HepG2 (cell line): ENCODE measurements around the gene CLDN7. TPM values are rescaled to one million over a fixed set of nuclear protein-coding genes. Genes with fewer than 3 reads are reported as not detected.

Experiments
- BHLHE40 ChIP-seq: IDR thresholded peaks from 2 replicates; pipeline ENCODE4 v1.6.1; 2011; ENCODE audit warnings: low read length, improper control_type of control experiment
- BORCS8-MEF2B ChIP-seq: sonication (generic); formaldehyde crosslinking; IDR thresholded peaks from 2 replicates; pipeline ENCODE4 v1.8.0; 2022; ENCODE audit warnings: mild to moderate bottlenecking, missing genetic modification reagents
- CEBPZ ChIP-seq: IDR thresholded peaks from 2 replicates; pipeline ENCODE4 v1.6.1; 2012; ENCODE audit warnings: low read length, improper control_type of control experiment
- CHD4 ChIP-seq: fragments of 200-600 bp; sonication (generic); IDR thresholded peaks from 2 replicates; pipeline ENCODE4 v1.7.0; 2017; ENCODE audit warnings: mild to moderate bottlenecking, low read length, borderline replicate concordance
- FLYWCH1 ChIP-seq: sonication (generic); formaldehyde crosslinking; IDR thresholded peaks from 2 replicates; pipeline ENCODE4 v1.8.1; 2023; ENCODE audit warnings: mild to moderate bottlenecking, missing genetic modification reagents
- MXD3 ChIP-seq: IDR thresholded peaks from 2 replicates; pipeline ENCODE4 v1.6.1; 2016; ENCODE audit warnings: mild to moderate bottlenecking, missing biosample characterization, missing genetic modification reagents
- NKX3-1 ChIP-seq: sonication (generic); formaldehyde crosslinking; IDR thresholded peaks from 2 replicates; pipeline ENCODE4 v1.5.0; 2020; ENCODE audit warnings: missing genetic modification reagents
- SKI ChIP-seq: fragments of 450-650 bp; IDR thresholded peaks from one replicate; pipeline ENCODE4 v1.6.1; 2018; ENCODE audit warnings: mild to moderate bottlenecking; ENCODE audit not compliant: partially characterized antibody
- TRIM24 ChIP-seq: sonication (generic); formaldehyde crosslinking; IDR thresholded peaks from 2 replicates; pipeline ENCODE4 v1.8.0; 2022; ENCODE audit warnings: mild to moderate bottlenecking, missing genetic modification reagents
- XBP1 ChIP-seq: sonication (generic); formaldehyde crosslinking; IDR thresholded peaks from 2 replicates; pipeline ENCODE4 v1.5.0; 2020; ENCODE audit warnings: missing genetic modification reagents
- ZC3H4 ChIP-seq: sonication (generic); formaldehyde crosslinking; IDR thresholded peaks from 2 replicates; pipeline ENCODE4 v1.4.0; 2020; ENCODE audit warnings: missing genetic modification reagents, borderline replicate concordance
- ZFAT ChIP-seq: sonication (generic); formaldehyde crosslinking; conservative IDR thresholded peaks from 2 replicates; pipeline ENCODE4 v1.8.1; 2023; ENCODE audit warnings: missing genetic modification reagents, inconsistent platforms
- ZNF230 ChIP-seq: sonication (generic); formaldehyde crosslinking; IDR thresholded peaks from 2 replicates; pipeline ENCODE4 v1.4.0; 2020; ENCODE audit warnings: mild to moderate bottlenecking, missing genetic modification reagents
- ZNF547 ChIP-seq: sonication (generic); formaldehyde crosslinking; IDR thresholded peaks from 2 replicates; pipeline ENCODE4 v1.5.1; 2020; ENCODE audit warnings: mild to moderate bottlenecking, missing genetic modification reagents
- ZNF737 ChIP-seq: sonication (generic); formaldehyde crosslinking; IDR thresholded peaks from 2 replicates; pipeline ENCODE4 v1.5.0; 2020; ENCODE audit warnings: missing genetic modification reagents, mild to moderate bottlenecking, borderline replicate concordance
- ZSCAN29 ChIP-seq: sonication (generic); formaldehyde crosslinking; conservative IDR thresholded peaks from 2 replicates; pipeline ENCODE4 v1.4.0; 2020; ENCODE audit warnings: mild to moderate bottlenecking, missing genetic modification reagents
- polyA plus RNA-seq, 8 experiments: library from polyadenylated mRNA; depleted of rRNA in 3 of 8; stranded (reverse) in 7 of 8; unstranded in 1 of 8; fragments of >200 nt; fragmentation: Illumina TruSeq in 4 of 8; extraction: Trizol in 4 of 8; gene quantifications; 2 replicates each; pipeline versions ENCODE4 v1.2.1 to v1.2.3, GENCODE V29; 2011 to 2016; ENCODE audit warnings: low read depth in 4 of 8, missing spikeins in 1 of 8, mixed read lengths in 1 of 8; ENCODE audit not compliant: insufficient read depth in 1 of 8
- total RNA-seq, 5 experiments: library from RNA; depleted of rRNA; stranded (reverse); fragments of >200 nt; fragmentation: Illumina TruSeq; extraction: Trizol; gene quantifications; 2 replicates each; pipeline ENCODE4 v1.2.3, GENCODE V29; 2016; ENCODE audit warnings: low read depth in 1 of 5
- TF ChIP-seq, protein P1 (sequence below): sonication (generic); formaldehyde crosslinking; IDR thresholded peaks from 2 replicates; pipeline ENCODE4 v1.4.0; 2020; ENCODE audit warnings: mild to moderate bottlenecking, missing genetic modification reagents
- TF ChIP-seq, protein P2 (sequence below): sonication (generic); formaldehyde crosslinking; IDR thresholded peaks from 2 replicates; pipeline ENCODE4 v1.4.0; 2020; ENCODE audit warnings: missing genetic modification reagents, borderline replicate concordance

The CLDN7 gene
- total and polyA plus RNA-seq, 2 of the 13 experiments (the other 11 are each of a cell fraction or from before 2014, with no cell fraction given), result not detected

DNA sequence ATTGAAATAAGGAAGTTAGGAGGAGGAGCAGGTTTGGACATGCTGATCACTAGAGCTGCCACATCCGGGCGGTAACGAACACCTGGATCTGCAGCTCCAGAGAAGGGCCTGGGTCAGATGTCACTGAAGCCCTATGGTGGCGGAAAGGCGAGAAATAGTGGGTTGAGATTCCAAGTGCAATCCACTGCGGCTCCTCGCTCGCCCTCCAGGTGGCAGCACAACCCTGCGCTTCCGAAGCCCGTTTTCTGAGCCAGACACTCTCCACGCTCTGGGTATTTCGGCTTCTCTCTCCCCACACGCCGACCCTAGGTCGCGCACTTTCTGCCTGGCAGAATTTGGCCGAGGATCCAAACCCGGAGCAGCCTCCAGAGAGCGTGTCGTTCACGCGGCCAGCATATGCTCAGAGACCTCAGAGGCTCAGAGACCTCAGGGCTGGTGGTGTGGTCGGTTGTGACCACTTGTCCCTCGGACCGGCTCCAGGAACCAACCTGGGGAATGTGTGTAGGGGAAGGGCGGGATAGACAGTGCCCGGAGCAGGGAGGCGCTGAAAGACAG is 18.3 kb upstream of the CLDN7 start (continued):
- TF ChIP-seq, protein P1, sequence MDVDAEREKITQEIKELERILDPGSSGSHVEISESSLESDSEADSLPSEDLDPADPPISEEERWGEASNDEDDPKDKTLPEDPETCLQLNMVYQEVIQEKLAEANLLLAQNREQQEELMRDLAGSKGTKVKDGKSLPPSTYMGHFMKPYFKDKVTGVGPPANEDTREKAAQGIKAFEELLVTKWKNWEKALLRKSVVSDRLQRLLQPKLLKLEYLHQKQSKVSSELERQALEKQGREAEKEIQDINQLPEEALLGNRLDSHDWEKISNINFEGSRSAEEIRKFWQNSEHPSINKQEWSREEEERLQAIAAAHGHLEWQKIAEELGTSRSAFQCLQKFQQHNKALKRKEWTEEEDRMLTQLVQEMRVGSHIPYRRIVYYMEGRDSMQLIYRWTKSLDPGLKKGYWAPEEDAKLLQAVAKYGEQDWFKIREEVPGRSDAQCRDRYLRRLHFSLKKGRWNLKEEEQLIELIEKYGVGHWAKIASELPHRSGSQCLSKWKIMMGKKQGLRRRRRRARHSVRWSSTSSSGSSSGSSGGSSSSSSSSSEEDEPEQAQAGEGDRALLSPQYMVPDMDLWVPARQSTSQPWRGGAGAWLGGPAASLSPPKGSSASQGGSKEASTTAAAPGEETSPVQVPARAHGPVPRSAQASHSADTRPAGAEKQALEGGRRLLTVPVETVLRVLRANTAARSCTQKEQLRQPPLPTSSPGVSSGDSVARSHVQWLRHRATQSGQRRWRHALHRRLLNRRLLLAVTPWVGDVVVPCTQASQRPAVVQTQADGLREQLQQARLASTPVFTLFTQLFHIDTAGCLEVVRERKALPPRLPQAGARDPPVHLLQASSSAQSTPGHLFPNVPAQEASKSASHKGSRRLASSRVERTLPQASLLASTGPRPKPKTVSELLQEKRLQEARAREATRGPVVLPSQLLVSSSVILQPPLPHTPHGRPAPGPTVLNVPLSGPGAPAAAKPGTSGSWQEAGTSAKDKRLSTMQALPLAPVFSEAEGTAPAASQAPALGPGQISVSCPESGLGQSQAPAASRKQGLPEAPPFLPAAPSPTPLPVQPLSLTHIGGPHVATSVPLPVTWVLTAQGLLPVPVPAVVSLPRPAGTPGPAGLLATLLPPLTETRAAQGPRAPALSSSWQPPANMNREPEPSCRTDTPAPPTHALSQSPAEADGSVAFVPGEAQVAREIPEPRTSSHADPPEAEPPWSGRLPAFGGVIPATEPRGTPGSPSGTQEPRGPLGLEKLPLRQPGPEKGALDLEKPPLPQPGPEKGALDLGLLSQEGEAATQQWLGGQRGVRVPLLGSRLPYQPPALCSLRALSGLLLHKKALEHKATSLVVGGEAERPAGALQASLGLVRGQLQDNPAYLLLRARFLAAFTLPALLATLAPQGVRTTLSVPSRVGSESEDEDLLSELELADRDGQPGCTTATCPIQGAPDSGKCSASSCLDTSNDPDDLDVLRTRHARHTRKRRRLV (CRISPR knock-in tag), result peak; percentile 51; the same call in 1 of the 2 replicates
- TF ChIP-seq FLYWCH1, result no peak
- no peak for TF ChIP-seq ZFAT (CRISPR knock-in tag)
- TF ChIP-seq BHLHE40, result no peak; the same call in 1 of the 2 replicates
- TF ChIP-seq, protein P2, sequence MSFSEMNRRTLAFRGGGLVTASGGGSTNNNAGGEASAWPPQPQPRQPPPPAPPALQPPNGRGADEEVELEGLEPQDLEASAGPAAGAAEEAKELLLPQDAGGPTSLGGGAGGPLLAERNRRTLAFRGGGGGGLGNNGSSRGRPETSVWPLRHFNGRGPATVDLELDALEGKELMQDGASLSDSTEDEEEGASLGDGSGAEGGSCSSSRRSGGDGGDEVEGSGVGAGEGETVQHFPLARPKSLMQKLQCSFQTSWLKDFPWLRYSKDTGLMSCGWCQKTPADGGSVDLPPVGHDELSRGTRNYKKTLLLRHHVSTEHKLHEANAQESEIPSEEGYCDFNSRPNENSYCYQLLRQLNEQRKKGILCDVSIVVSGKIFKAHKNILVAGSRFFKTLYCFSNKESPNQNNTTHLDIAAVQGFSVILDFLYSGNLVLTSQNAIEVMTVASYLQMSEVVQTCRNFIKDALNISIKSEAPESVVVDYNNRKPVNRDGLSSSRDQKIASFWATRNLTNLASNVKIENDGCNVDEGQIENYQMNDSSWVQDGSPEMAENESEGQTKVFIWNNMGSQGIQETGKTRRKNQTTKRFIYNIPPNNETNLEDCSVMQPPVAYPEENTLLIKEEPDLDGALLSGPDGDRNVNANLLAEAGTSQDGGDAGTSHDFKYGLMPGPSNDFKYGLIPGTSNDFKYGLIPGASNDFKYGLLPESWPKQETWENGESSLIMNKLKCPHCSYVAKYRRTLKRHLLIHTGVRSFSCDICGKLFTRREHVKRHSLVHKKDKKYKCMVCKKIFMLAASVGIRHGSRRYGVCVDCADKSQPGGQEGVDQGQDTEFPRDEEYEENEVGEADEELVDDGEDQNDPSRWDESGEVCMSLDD (CRISPR knock-in tag), result no peak
- TF ChIP-seq SKI, result peak; percentile 71
- no peak for TF ChIP-seq TRIM24 (CRISPR knock-in tag)
- TF ChIP-seq ZNF230, result no peak; the same call in 1 of the 2 replicates
- no peak for TF ChIP-seq CEBPZ
- TF ChIP-seq XBP1 (CRISPR knock-in tag), result no peak
- no peak for TF ChIP-seq CHD4
- TF ChIP-seq ZC3H4 (CRISPR knock-in tag), result 0 out of 2 replicates have a peak, but pooled peaks have one; percentile 25
- TF ChIP-seq MXD3, result peak; percentile 56
- TF ChIP-seq NKX3-1, result no peak
- TF ChIP-seq ZNF547, result peak; percentile 76
- TF ChIP-seq ZNF737 (CRISPR knock-in tag), result no peak
- TF ChIP-seq BORCS8-MEF2B (CRISPR knock-in tag), result peak; percentile 52; the same call in 1 of the 2 replicates
- peak; percentile 91 for TF ChIP-seq ZSCAN29 (CRISPR knock-in tag)
